ENCODE data around the gene F10.
A peak's percentile ranks its signal among the peaks of the same experiment; 100 is the strongest.
"Not testable (repeated sequence)": the region's sequence is repeated elsewhere in the genome, so short reads cannot be mapped to it uniquely, and the experiment has no call there.

F10 gene

DNA sequence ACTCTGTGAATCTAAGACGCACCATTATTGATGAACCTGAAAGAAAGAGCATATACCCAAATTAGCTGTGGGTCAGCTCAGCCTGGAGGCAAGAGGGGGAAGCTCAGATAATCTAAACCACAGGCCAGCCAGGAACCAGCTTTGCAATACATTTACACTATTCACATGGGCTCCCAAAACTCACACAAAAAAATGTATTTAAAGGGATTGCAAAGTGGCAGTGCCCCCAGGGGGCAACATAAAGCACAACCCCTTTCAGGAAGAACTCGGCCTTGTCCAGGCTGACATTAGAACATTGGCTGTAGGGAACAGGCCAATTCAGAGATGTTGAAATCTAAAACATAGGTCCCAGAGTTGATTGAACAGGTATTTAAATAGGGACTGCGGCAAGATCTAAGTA lies 32.6 kb downstream of the F10 start:
- no peak for DNase-seq

DNA sequence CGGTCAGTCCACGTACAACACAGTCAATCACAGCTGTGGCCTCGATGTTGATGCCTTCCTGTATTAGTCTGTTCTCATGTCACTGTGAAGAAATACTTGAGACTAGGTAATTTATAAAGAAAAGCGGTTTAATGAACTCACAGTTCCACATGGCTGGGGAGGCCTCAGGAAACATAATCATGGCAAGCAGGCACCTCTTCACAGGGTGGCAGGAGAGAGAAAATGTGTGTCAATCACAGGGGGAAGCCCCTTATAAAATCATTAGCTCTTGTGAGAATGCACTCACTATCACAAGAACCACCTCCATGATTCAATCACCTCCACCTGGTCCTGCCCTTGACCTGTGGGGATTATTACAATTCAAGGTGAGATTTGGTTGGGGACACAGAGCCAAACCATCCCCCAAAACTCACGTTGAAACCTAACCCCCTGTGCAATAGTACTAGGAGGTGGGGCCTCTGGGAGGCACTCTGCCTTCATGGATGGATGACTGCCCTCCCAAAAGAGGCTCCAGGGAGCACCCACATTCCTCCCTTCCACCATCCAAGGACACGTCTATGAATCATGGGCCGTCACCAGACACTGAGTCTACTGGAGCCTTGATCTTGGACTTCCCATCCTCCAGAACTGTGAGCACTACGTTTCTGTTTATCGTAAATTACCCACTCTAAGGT lies 33.5 kb downstream of the F10 start:
- no peak for DNase-seq

GRCh38 chr13:113157206-113157928 lies 34.8 kb downstream of the F10 start:
- DNase-seq, result no peak

DNA sequence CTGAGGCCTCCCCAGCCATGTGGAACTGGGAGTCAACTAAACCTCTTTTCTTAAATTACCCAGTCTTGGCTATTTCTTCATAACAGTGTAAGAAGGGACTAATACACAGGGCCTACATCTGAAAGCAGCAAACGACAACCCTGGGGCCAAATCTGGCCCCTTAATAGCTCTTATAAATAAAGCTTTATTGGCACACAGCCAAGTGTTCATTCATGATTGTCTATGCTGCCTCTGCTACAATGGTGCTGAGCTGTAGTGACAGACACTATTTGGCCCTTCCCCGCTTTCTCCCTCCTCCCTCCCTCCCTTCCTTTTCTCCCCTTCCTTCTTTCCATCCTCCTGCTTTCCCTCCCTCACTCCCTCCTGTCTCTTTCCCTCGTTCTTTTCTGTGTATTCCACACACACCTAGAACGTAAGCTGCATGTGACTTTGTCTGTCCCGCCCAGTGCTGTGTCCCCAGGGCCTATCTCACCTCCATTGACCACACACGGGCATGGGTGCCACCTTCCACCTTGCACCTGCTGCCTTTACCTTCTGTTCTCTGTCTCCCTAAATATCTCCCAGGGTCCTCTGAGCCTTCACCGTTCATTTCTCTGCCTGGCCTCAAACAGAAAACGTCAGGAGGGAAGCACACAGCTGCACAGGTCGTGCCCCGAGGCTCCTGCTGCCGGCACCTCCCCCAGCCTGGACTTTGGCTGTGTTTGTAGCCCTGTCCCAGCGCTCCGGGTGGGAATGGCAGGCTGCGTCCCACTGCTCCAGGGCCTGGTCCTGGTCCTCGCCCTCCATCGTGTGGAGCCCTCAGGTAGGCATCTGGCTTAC lies 35.5 kb downstream of the F10 start, which contains the start of gene PROZ:
TSS of gene PROZ (plus strand) at position 720 of the 819 bp plus-strand sequence. CDS start at position 733, 13 bp downstream.
- DNase-seq, result no peak

DNA sequence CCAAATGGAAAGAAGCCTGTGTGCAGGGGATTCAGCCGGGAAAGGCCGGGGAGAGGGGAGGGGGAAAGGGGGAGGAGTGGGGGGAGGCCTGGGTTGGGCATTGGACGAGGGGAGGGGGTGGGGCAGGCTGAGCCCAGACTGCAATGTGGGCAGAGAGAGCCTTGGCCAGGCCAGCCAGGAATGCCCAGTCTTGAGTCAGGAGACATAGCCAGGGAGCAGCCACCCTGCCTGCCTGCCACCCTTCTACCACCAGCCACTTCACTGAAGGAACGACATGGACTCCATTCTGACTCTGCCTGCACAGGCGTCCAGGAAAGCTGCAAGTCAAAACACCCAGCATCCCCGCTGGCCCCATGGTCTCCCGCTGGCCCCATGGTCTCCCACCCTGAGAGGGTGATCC lies 36.3 kb downstream of the F10 start:
- DNase-seq, result no peak

GRCh38 chr13:113159701-113160100 lies 37.1 kb downstream of the F10 start:
- no peak for DNase-seq

DNA sequence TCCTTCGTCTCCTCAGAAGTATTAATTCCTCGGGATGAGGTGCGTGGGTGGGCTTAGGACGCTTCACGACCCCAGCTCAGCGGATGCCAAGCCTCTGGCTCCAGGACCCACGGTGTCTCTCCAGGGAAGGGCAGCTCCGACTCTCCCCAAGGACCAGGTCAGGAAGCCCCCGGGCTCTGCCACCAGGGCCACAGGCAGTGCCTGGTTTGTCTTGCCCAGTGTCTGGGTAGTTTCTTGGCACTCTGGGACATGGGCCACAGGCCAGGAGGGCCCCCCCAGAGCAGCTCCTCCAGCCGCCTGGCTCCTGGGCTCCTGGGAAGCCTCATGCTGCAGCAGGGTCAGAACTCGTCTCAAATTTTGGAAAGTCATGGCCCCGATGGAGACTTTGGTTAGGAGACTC lies 38.4 kb downstream of the F10 start:
- no peak for DNase-seq

GRCh38 chr13:113161433-113161832 lies 38.8 kb downstream of the F10 start:
- DNase-seq, result no peak

GRCh38 chr13:113161975-113162374 lies 39.4 kb downstream of the F10 start:
- not testable (repeated sequence) for DNase-seq

GRCh38 chr13:113162783-113163685 lies 40.4 kb downstream of the F10 start:
- peak in 2 of 6 experiments; percentile 22 to 32 for DNase-seq

DNA sequence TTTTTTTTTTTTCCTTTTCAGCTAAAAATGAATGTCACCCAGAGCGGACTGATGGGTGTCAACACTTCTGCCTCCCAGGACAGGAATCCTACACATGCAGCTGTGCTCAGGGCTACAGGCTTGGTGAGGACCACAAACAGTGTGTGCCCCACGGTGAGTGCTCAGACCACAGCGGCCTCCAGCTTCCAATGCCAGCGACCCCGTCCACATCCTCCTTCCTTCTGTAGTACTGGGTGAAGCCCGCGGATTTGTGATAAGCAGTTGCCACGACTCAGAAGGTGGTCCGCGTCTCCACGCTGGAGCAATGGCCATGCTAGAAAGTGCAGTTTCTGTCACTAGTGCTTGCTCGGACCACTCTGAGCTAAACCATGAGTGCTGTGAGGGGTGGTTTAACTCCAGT lies 41.9 kb downstream of the F10 start:
- DNase-seq, result no peak

- DNase-seq, result no peak
Observed at GRCh38 chr13:113166266-113166665, 43.7 kb downstream of the F10 start.

- DNase-seq, result no peak
Observed at GRCh38 chr13:113166681-113167080, 44.1 kb downstream of the F10 start.

DNA sequence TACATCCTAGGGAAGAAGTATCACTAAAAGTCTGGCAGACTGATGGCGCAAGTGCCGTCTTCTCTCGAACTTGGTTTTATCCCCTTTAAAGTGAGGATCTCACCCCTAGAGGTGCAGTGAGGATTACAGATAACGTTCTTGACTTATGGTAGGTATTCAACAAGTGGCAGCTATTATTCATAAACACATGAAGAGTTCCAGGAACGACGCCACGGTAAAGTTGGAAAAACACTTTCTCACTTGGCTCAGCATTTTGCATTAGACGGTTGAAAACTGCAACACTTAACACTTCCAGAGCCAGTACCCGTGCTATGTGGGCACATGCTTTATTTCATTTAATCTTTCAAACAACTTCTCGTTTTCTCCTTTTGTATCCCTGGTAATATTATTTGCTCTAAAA lies 44.6 kb downstream of the F10 start:
- no peak for DNase-seq

GRCh38 chr13:113167575-113167974 lies 45.0 kb downstream of the F10 start:
- no peak for DNase-seq

DNA sequence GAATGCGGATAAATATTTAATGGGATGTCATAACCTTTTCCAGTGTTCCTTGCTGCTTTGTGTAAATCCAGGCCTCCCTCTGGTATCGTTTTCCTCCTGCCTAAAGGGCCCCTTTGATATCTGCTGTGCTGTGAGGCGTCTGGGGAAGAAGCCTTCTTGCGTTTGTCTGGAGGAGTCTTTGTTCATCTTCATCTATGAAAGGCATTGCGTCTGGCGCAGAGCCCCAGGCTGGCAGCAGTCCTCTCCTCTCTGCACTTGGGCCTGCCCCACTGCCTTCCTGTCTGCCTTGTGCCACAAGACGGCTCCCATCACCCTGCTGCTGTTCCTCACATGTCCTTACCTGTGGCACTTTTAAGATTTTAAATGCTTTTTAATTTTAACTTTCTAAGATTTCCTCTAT lies 45.6 kb downstream of the F10 start:
- no peak for DNase-seq

GRCh38 chr13:113169277-113170272 lies 47.0 kb downstream of the F10 start:
- no peak for DNase-seq

GRCh38 chr13:113170511-113170910 lies 47.9 kb downstream of the F10 start:
- DNase-seq, result no peak

DNA sequence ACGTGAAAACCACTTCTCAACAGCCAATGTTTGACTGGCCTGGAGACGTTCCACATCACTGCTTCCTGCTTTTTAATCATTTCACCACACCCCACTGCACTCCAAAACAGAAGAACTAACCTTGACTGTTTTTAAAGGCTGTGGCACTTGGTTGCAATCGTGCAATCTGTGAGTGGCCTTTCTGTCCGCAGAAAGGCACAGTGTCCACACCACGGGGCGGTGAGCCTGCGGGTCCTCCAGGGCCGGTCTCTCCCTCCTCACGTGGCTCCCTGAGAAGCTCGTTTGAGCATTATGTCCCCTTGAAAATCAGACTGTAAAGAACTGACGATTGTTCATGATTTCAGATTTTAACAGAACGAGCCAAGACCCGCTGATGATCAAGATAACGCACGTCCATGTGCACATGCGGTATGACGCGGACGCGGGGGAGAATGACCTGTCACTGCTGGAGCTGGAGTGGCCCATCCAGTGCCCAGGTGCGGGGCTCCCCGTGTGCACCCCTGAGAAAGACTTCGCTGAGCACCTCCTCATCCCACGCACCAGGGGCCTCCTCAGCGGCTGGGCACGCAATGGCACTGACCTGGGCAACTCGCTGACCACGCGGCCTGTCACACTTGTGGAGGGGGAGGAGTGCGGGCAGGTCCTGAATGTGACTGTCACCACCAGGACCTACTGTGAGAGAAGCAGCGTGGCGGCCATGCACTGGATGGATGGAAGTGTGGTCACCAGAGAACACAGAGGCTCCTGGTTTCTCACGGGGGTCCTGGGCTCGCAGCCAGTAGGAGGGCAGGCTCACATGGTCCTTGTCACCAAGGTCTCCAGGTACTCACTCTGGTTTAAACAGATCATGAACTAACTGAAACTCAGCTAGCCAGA lies 48.9 kb downstream of the F10 start:
- DNase-seq, result no peak

GRCh38 chr13:113172419-113172926 lies 49.9 kb downstream of the F10 start:
- DNase-seq, result no peak

Measured in stimulated activated naive CD4-positive, alpha-beta T cell (primary cell).